GM18526 (cell line): ENCODE data around the gene PSMB8.
A peak's percentile ranks its signal among the peaks of the same experiment; 100 is the strongest.

Experiments used
- POLR2A ChIP-seq: IDR thresholded peaks from 3 replicates; pipeline ENCODE4 v1.6.1; 2011; ENCODE audit not compliant: insufficient read length; ENCODE audit errors: extremely low read depth

The PSMB8 gene

DNA sequence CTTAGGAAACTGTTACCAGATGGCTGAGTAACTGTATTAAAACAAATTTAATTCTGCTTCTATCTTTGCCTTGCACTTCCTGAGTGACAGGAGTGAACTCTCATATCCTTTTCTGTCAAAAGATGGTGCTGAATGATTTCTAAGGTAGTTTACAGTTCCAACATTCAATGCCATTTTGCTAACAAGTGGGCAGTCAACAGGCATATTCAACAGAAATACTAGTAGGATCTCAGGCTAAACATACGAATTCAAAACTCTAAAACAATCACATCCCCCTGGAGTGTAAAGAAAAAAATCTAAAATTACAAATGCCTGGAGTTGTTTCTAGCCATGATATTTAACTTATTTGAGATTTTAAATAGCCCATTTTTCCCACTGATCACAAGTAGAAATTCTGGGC, 16.8 kb upstream of the PSMB8 start:
- no peak for TF ChIP-seq POLR2A

DNA sequence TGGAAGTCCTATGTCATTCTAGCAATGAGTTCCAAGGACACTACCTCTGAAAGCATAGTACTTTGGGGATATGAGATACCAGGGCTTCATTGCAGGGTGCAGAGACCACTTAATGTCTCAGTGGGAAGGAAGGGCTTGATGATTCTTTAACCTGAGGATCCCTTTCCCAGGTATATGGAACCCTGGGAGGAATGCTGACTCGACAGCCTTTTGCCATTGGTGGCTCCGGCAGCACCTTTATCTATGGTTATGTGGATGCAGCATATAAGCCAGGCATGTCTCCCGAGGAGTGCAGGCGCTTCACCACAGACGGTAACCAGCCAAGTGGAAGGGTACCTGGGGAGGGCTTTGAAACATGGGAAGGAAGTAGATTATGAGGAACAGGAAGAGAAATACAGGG, 14.3 kb upstream of the PSMB8 start:
- no peak for TF ChIP-seq POLR2A

DNA sequence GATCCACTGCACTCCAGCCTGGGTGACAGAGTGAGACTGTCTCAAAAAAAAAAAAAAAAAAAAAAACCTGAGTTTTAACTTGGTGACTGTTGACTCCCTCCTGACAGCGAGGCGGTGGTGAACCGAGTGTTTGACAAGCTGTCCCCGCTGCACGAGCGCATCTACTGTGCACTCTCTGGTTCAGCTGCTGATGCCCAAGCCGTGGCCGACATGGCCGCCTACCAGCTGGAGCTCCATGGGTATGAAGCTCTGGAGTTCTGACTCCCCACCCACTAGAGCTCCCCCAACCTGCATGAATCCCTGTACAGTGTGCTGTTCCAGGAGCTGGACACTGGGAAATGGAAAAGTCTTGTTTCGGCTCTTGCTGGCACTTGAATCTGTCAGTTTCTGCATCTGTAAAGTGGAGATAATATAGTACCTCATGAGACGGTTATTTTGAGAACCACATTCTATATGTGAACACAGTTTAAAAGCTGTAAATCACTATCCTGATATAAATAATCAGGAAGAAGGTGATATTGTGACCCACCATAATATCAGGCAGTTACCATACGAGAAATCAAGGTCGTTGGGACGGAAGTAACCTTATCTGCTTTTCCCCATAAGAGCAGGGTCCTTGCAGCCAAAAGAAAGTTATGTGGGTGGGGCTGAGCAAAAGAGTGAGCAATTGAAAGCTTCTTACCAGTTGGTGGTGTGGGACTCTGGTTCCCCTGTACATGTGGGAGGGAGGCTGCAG, 13.5 kb upstream of the PSMB8 start:
- TF ChIP-seq POLR2A, result no peak

DNA sequence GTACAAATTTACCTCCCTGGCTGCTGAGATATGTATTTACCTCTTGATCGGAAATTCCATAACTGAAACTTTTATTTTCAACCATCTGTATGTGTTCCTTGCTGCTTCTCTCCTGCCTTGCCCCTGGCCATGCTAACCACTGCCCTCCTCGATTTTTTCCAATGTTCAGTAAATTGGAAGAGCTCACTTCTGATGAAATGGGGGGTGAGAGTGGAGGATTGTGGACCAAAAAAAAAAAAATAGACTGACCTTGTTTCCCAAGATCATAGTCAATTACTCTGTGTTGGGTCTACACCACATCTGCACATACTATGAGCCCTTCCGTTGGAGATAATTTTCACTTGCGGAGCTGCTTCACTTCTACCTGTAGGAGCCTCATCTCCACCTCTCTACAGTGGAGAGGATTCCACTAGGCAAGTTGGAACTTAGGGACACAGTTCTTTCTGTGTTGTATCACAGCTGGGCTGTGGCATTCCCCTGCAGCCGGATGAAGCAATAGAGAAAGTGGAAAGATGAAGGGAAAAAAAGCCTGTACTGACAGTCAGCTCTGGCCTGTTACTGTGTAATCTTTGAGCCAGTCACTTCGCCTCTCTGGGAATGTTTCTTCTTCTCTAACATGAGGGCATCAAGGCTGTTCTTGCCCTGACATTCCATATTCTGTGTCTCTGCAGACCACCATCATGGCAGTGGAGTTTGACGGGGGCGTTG, 11.8 kb upstream of the PSMB8 start:
- no peak for TF ChIP-seq POLR2A

DNA sequence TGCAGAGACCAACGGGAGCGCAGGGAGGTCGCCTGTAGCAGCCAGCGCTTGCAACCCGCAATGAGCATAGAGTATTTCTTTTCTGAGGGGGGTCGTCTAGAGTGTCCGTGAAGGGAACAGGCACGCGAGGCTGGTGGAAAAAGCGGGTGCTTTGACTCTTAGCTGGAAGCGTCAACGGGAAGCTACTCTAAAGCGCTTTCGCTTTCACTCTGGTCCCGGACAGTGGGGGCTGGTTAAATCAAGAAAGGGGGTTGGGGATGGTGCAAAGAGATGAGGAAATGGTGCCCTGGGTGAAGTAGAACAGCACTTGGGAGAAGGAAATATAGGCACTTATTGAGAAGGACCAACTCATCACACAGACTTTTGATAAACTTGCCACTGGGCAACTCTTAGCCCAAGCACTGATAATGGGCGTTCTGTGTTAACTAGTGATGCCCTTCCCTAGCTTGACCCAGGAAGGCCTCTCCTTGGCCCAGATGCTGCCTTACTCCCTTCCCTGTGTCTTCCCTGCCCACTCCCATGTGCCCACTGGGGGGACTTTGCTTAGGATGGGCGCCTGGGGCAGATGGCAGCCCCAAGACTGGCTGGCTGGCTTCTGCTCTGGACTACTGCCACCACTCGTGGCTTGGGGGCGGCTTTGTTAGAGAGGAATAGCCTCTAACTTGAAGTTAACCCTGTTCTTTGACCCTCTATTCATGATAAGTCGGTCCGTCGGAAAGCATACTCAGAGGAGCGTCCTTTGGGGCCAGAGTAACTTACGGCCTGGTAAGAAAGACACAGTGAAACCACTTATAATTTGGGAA, 10.7 kb upstream of the PSMB8 start:
- peak; percentile 24 for TF ChIP-seq POLR2A

DNA sequence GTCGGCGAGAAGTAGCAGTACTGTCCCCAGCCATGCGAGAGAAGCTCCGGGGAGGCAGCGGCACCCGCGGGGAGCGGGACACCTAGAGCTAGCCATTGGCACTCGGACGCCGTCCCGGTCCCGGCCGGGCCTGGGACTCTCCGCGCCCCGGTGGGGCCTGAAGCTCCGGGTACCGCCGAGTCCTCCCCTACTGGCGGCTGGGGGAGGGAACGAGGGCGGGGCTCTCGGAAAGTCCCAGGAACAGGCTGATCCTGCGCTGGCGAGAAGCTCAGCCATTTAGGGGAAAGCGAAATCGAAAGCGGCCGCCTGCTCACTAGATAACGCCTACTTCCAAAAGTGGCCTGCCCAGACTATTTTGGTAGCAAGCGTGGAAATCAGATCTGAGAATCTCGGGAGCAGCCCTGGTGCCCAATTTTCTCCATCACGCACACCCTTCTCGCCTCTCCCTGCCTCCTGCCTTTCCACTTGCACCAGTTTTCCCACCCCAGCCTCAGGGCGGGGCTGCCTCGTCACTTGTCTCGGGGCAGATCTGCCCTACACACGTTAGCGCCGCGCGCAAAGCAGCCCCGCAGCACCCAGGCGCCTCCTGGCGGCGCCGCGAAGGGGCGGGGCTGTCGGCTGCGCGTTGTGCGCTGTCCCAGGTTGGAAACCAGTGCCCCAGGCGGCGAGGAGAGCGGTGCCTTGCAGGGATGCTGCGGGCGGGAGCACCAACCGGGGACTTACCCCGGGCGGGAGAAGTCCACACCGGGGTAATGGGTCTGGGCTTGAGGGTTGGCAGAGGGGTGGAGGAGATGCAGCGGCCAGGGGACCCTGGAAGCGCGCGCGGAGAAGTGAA, 9.9 kb upstream of the PSMB8 start, which contains the start of the genes PSMB9 and TAP1:
PSMB9 (plus strand) TSS at position 652 of the 835 bp plus-strand sequence; CDS start at position 690, 38 bp downstream.
TAP1 (minus strand) TSS at position 164 of the 835 bp plus-strand sequence; CDS start at position 96, 68 bp downstream.
- peak; percentile 95 for TF ChIP-seq POLR2A

DNA sequence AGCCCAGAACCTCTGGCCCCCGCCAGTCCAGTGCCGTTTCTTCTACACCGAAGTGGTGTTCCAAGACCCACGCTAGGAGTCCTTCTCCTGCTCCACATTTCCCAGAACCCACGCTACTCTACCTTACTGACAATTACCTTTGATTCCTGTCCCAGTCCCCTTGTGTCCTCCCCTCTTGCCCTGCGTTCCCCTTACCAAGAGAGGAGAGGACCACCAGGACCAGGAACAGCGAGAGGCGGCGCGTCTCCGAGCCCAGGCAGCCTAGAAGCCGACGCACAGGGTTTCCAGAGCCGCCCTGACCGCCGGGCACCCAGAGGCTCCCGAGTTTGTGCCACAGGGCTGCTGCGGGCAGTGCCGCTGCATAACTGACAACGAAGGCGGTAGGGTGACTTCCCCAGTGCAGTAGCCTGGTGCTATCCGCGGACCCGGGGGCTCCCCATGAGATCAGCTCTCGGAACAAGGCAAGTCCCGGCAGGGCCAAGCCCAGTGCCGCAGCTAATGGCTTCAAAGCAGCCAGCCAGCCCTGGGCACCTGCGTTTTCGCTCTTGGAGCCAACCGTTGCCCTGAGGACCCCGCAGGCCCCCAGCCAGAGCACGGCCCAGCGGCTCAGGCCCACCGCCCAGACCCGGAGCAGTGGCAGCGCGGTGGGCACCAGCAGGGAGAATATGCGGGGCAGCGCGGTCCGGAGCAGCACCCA, 9.1 kb upstream of the PSMB8 start:
- peak; percentile 44 for TF ChIP-seq POLR2A

DNA sequence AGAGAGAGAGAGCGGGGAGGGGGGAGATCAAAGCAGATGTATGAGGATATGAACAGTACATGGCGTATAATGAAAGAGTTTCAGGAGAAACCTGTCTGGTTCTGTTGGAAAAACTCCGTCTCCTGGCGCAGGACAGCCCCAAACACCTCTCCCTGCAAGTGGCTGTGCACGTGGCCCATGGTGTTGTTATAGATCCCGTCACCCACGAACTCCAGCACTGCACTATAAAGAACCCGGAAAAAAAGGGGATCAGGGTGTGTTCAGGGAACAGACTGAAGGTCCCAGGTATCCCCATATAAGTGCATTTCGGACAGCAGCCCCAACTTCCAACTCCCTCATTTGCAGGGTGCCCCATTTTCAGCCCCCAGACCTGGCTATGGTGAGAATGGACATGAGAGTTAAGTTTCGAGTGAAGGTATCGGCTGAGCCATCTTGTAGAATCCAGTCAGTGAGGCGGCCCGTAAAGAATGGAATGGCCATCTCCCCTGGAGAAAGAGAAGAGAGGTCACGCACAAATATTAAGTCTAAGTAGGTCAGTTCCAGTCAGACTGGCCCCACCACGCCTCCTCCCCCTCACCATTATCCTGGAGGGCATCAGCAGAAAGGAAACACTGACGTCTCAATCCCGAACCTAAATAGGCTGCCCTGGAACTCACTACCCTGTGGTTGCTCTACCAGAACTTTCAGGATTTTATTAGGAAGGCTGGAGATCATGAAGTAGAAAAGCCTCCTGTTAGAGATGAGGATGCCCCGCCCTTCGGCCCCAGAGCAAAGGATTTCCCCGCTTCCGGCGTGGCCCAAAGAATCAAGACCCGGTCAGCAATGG, 8.4 kb upstream of the PSMB8 start:
- no peak for TF ChIP-seq POLR2A

DNA sequence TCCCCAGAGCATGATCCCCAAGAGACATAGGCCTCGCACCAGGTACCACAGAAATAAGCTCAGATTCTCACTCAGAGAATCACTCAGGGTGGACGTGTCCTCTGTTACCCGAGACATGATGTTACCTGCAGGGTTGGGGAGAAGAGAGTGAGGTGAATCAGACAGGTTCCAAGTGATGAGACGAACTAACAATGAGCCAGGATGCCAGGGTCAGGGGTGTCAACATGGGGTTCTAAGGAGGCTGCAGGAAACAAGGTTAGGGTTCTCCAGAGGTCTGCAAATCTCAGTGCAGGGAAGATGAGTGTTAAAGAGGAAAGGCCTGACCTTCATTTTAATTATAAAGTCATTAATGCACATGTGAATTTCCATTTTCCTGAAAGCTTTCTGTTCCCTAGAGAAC, 7.2 kb upstream of the PSMB8 start:
- no peak for TF ChIP-seq POLR2A

DNA sequence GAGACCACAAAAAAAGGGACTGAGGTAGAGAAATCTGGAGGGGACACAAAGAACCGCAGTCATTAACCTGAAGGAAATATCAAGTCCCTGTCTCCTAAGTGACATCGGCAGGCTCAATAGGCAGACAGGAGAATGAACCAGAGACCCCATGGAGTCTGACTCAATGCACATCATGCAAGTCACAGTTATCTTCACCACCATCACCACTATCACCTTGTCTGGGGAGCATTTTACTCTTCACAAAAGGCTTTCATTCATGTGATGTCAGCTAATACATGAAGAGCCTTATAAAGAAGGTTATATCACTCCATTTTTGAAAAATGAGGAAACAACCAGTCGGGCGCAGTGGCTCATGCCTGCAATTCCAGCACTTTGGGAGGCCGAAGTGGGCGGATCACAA, 5.3 kb upstream of the PSMB8 start:
- no peak for TF ChIP-seq POLR2A

DNA sequence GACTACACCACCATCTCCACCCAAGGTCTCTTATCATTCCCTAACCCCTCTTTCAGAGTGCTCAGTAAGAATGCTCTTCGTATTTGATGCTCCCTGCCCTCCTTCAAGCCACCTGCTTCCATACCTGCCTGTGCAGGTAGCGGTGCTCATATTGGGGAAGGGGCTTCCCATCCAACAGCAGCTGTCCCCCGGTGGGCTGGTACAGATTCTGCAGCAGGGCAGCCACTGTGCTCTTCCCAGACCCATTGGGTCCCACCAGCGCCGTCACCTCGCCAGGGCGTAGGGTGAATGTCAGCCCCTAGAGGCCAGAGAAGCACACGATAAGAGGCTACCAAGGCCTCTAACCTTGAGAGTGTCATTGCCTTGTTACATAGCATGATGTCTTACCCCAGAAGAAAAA, 3.9 kb upstream of the PSMB8 start:
- TF ChIP-seq POLR2A, result no peak

DNA sequence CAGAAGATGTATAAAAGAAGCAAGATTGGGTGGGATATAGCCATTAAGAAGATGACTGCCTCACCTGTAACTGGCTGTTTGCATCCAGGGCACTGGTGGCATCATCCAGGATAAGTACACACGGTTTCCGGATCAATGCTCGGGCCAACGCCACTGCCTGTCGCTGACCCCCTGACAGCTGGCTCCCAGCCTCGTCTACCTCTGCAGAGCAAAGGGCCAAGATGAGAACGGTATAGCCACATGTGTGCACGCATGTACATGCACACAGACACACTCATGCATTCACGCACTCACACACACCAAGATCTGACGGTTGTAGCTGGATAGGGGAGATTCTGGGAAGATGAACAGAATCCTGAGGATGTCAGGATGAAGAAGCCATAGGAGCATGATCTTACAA, 3.2 kb upstream of the PSMB8 start:
- TF ChIP-seq POLR2A, result no peak

DNA sequence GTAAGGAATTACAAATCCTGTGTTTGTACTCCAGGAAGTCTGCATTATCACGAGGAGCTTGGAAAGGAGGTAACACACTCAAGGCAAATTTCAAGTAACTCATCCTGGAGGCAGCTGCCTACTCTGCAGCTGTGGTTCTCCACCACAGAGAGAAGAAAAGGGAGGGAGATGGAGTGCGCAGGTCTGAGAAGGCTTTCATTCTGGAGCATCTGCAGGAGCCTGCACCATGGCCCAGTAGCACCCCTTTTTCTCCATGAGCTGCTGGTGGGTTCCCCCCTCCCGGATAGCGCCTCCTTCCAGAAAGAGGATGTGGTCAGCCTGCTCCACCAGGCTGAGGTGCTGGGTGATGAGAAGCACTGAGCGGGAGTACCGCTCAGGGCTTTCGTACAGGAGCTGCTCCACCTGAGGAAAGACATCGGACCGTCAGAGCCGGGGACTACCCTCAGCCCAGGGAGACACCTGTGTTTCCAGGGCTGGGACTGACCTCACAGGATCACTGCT, 1.6 kb upstream of the PSMB8 start:
- TF ChIP-seq POLR2A, result peak; percentile 45
